HG03354 (cell line): ENCODE results near the gene KCNK7.

Source experiments
- ATAC-seq: cut with Tn5 transposase; IDR thresholded peaks from one replicate; pipeline ENCODE4 v1.9.1; 2021; ENCODE audit warnings: mild to moderate bottlenecking; ENCODE audit not compliant: unreplicated experiment, poor library complexity, severe bottlenecking

The KCNK7 gene

GRCh38 chr11:65560555-65561418, 34.8 kb downstream of the KCNK7 start:
- ATAC-seq, result no peak

- no peak for ATAC-seq
Observed at GRCh38 chr11:65559951-65560537, 35.6 kb downstream of the KCNK7 start.

GRCh38 chr11:65559535-65559934, 36.1 kb downstream of the KCNK7 start:
- no peak for ATAC-seq

GRCh38 chr11:65558930-65559509, 36.6 kb downstream of the KCNK7 start:
- ATAC-seq, result no peak

- no peak for ATAC-seq
Observed at GRCh38 chr11:65558002-65558929, 37.3 kb downstream of the KCNK7 start, which contains the start of gene LTBP3. Gene LTBP3 (minus strand): TSS chr11:65558359. CDS start chr11:65557959, 400 bp downstream.

- ATAC-seq, result no peak
Observed at GRCh38 chr11:65557280-65558001, 38.2 kb downstream of the KCNK7 start.

- ATAC-seq, result no peak
Observed at GRCh38 chr11:65556470-65557279, 38.9 kb downstream of the KCNK7 start.

- ATAC-seq, result no peak
Observed at GRCh38 chr11:65555693-65556231, 39.8 kb downstream of the KCNK7 start.

GRCh38 chr11:65554842-65555430, 40.7 kb downstream of the KCNK7 start:
- ATAC-seq, result no peak

GRCh38 chr11:65554057-65554818, 41.4 kb downstream of the KCNK7 start:
- no peak for ATAC-seq

GRCh38 chr11:65553301-65554001, 42.1 kb downstream of the KCNK7 start:
- ATAC-seq, result no peak

- ATAC-seq, result no peak
Observed at GRCh38 chr11:65552388-65552951, 43.1 kb downstream of the KCNK7 start.

GRCh38 chr11:65551572-65552387, 43.8 kb downstream of the KCNK7 start:
- ATAC-seq, result no peak

GRCh38 chr11:65549096-65549495, 46.5 kb downstream of the KCNK7 start:
- ATAC-seq, result no peak

GRCh38 chr11:65548395-65548794, 47.2 kb downstream of the KCNK7 start:
- ATAC-seq, result no peak
